Eye (tissue), 1 donor: Measurements from ENCODE around the gene APOH.

Experiments used
- DNase-seq: peaks from one replicate; pipeline ENCODE4 v3.0.0-alpha.2; 2015

The APOH gene

DNA sequence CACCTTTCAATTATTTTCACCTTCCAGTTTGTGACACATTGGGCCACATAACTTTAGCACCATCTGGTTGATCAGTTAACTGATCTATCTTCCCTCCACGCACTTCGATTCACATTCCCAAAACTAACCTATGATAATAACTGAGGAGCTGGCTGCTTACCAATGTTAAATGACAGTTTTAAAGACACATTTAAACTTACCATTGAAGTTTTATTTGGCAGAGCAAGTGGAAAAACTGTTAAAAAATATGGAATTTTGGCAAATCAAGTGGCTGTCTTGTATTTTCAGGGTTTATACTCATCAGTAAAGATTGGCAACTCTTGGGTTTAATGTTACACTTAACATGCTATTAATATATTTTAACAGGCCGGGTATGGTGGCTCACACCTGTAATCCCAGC is 5.4 kb upstream of the APOH start:
- DNase-seq = no peak

DNA sequence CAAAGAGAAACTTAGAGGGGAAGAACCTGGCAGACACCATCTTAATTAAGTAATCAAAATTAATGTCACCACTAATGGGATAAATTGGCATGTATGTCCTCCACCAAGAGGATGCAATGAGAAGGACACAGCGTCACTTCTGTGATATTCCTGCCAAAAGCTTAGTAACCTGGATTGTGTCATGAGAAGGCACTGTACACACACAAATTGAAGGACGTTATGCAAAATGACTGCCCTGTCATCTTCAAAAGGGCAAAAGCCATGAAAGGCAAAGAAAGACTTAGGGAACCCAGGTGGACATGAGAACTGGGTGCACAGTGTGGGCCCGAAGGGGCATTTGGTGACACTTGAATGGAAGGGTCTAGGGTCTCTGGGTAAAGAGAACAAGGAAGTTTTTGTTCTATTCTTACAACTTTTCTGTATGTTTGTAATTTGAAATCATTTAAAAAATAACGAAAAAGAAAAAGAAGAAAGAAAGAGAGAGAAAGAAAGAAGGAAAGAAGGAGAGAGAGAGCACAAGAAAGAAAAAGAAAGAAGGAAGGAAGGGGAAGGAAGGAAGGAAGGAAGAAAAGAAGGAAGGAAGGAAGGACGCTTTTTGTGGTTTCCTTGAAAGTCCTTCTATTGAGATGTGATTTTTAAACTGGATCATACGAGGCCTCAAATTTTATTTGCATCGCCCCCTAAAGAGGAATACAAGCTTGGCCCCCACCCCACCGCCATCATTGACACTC is 4.0 kb upstream of the APOH start:
- DNase-seq = no peak

DNA sequence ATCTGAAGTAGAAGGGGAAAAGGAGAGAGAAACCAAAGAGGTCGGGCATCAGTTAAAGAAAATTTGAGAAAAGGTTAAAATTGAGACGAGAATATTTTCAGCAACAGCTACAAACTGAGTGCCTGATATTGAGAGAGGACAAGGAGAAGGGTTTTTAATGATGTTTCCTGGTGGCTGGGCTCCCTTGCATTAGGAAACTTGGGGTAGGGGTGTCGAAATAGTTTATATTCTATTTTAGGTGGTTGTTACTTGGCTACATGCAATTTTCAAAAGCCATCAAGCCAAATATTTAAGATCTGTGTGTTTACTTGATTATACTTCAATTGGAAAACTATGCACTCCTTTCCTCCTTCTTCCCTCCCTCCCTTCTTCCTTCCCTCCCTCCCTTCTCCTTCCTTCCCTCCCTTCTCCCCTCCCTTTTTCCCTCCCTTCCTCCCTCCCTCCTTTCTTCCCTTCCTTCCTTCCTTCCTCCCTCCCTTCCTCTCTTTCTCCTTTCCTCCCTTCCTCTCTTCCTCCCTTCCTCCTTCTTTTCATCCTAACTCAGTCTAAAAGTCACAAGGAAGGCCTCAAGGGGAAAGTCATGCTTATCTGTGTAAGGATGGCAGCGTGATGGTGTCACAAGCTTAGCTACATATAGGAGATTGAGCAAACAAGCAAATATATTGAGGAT is 1.8 kb upstream of the APOH start:
- DNase-seq = no peak

GRCh38 chr17:66229783-66230538 is 746 bp upstream of the APOH start:
- DNase-seq = no peak

- DNase-seq = no peak
These were observed 1.8 kb downstream of the APOH start for GRCh38 chr17:66227212-66228045.

- no peak for DNase-seq
These were observed 6.3 kb downstream of the APOH start for GRCh38 chr17:66222798-66223350.

DNA sequence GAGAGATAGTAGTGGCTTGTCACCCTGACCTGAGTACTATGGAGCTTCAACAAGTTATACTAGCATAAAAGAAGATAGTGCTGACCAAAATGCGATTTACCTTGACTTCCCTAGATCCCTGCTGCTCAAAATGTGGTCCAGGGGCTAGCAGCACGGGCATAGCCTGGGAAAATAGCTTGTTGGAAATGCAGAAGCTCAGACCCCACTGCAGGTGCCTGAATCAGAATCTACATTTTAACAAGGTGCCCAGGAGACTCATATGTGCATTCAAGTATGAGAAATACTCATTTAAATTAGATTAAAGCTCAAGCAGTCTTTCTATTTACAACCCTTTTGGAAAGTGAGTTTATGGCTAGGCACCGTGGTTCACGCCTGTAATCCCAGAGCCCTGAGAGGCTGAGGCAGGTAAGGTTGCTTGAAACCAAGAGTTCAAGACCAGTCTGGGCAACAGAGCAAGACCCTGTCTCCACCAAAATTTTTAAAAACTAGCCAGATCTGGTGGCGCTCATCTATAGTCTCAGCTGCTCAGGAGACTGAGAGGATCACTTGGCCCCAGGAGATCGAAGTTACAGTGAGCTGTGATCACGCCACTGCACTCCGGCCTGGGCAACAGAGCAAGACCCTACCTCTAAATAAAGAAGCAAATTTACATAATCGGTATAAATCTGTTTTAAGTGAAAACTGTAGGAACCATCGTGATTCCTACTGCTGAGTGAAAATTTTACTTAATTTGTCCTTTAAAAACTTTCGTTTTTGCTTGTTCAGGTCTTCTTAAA is 7.3 kb downstream of the APOH start:
- DNase-seq = no peak

GRCh38 chr17:66221343-66221742 is 7.9 kb downstream of the APOH start:
- no peak for DNase-seq

- no peak for DNase-seq
These were observed 9.0 kb downstream of the APOH start for GRCh38 chr17:66220079-66220835.

GRCh38 chr17:66215529-66215911 is 13.7 kb downstream of the APOH start:
- DNase-seq = no peak

- DNase-seq = peak; percentile 18
These were observed 14.2 kb downstream of the APOH start for GRCh38 chr17:66214884-66215528.

DNA sequence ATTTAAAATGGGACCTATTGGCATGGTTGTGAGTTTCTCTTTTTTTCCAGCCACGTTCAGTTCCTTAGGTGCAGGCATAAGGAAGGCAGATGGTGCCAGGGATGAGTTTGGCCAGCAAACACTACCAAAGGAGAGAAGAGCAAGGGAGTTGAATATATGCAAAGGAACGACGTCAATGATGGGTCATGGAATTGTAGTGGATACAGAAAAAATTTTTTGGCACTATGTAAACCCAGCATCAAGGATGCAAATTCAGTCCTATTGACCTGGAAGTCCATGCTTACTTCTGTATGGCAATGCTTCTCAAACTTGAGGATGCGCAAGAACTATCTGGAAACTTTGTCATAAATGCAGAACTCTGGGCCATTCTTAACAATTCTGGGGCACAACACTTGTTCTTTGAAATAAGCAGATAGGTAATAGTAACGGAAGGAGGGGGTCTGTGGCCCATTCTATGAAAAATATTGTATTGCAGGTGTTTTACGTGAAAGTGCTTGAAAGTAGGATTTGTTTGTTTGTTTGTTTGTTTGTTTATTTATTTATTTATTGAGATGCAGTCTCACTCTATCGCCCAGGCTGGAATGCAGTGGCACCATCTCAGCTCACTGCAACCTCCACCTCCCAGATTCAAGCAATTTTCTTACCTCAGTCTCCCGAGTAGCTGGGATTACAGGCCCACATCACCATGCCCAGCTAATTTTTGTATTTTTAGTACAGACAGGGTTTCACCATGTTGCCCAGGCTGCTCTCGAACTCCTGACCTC is 18.0 kb downstream of the APOH start:
- DNase-seq = no peak

DNA sequence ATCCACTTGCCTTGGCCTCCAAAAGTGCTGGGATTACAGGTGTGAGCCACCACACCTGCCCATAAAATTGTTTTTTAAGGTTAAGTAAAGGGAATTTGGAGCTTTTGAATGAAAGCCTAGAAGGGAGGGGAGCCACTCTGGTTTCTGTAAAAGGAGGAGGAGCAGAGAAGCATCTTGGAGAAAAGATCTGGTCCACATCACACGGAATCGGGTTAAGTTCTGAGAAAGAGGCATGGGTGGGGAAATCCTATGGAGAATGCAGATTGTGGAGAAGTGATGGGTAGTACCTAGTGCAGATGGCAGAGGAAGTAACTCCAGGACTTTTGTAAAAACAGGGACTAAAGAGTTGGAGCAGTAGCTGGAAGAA is 19.0 kb downstream of the APOH start:
- no peak for DNase-seq

DNA sequence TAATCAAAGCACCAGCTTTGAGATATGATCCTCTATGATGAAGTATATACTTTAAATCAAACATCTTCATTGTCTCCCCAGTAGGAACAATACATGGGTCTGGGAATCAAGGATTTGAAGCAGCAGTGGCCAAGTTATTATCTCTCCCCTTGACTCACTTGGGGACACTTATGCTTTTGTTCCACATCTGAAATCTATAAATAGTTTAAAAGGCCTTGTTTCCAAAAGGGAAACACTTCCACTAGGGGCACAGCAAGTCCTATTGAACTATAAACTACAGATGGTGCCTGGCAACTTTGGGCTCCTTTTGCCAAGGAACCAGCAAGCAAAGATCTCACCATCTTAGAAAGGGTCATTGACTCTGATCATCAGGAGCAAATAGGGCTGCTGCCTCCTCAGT is 21.3 kb downstream of the APOH start:
- no peak for DNase-seq

DNA sequence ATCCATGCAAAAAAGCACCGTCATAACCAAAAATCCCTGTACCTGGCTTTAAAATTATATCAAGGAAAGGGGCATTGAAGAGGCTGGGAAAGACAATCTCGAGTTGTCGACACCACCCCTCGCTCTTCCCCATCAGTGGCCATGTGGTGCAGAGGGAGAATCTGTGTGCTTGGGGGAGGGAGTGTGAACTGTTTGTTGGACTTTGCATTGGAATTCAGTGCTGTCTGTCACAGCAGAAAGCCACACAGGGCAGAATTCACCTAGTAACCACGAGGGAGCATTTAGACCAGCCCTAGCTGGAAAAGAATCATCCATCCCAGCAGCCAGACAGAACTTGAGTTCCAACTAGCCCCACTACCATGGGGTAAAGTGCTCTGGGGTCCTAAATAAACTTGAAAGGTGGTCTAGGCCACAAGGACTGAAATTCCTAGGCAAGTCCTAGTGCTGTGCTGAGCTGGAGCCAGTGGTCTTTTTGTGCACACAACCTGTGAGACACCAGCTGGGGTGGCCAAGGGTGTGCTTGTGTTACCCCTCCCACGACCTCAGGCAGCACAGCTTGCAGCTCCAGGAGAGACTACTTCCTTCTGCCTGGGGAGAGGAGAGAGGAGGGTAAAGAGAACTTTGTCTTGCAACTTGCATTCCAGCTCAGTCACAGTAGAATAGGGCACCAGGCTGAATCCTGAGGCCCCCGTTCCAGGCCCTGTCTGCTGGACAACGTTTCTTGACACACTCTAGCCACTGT is 25.8 kb downstream of the APOH start:
- DNase-seq = no peak

GRCh38 chr17:66200685-66201092 is 28.5 kb downstream of the APOH start:
- peak; percentile 87 for DNase-seq

DNA sequence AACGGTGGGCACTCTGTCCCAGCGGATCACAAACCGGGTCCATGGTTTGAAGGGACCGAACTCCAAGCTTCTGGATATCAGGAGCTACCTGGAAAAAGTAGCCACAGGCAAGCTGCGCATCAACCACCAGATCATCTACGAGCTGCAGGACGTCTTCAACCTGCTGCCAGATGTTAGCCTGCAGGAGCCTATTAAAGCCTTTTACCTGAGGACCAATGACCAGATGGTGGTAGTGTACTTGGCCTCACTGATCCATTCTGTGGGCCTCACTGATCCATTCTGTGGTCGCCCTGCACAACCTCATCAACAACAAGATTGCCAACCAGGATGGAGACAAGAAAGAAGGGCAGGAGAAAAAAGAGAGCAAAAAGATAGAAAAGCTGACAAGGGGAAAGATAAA is 31.0 kb downstream of the APOH start:
- DNase-seq = no peak

DNA sequence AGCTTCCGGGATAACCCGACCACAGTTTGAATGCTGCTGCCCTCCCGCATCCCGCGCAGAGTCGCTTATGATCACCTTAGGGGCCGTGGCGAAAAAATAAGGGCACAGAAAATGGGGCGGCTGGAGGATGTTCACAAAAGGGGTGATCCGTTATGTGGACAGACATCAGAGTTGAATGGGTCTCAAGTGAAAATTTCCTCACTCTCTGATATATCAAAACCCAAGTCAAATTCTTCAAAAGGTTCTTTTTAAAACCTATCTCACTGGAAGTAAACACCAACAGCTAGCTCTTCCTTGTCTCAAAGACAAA is 36.9 kb downstream of the APOH start:
- DNase-seq = no peak
